C4-2B (cell line): Measurements from ENCODE around the gene USP34.
"Not testable (repeated sequence)": the region's sequence is repeated elsewhere in the genome, so short reads cannot be mapped to it uniquely, and the experiment has no call there.

Experiments
- H3K27ac ChIP-seq: fragments of 450-650 bp; 2 replicates; pipeline ENCODE4 v1.5.1; 2017
- ZFX ChIP-seq: fragments of 450-650 bp; IDR thresholded peaks from 2 replicates; pipeline ENCODE4 v1.6.1; 2017
- TF ChIP-seq, protein P1 (sequence below): fragments of 450-650 bp; conservative IDR thresholded peaks from 2 replicates; pipeline ENCODE4 v1.5.1; 2017; ENCODE audit warnings: mild to moderate bottlenecking

USP34 gene

DNA sequence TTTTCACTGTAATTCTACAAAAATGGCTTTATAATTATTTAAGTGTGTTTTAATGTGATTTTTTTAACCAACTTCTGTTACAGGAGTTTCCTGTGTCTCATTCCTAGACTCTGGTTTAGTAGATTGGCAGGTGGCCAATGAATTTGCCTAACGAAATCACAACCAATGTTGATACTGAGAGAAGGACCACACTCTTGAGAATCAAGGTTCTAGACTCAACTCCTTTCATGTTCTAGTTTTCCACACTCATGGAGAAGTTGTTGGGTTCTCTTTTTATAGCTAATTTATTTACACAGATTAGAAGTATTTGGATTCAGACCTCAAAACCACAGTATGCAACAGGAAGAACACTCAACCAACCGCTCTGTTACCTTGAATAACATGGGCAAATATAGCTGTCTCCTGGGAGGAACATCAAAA, 22.6 kb upstream of the USP34 start:
- TF ChIP-seq ZFX = no peak
- TF ChIP-seq, protein P1, sequence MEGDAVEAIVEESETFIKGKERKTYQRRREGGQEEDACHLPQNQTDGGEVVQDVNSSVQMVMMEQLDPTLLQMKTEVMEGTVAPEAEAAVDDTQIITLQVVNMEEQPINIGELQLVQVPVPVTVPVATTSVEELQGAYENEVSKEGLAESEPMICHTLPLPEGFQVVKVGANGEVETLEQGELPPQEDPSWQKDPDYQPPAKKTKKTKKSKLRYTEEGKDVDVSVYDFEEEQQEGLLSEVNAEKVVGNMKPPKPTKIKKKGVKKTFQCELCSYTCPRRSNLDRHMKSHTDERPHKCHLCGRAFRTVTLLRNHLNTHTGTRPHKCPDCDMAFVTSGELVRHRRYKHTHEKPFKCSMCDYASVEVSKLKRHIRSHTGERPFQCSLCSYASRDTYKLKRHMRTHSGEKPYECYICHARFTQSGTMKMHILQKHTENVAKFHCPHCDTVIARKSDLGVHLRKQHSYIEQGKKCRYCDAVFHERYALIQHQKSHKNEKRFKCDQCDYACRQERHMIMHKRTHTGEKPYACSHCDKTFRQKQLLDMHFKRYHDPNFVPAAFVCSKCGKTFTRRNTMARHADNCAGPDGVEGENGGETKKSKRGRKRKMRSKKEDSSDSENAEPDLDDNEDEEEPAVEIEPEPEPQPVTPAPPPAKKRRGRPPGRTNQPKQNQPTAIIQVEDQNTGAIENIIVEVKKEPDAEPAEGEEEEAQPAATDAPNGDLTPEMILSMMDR = no peak
- no peak overlapping the region for H3K27ac ChIP-seq

DNA sequence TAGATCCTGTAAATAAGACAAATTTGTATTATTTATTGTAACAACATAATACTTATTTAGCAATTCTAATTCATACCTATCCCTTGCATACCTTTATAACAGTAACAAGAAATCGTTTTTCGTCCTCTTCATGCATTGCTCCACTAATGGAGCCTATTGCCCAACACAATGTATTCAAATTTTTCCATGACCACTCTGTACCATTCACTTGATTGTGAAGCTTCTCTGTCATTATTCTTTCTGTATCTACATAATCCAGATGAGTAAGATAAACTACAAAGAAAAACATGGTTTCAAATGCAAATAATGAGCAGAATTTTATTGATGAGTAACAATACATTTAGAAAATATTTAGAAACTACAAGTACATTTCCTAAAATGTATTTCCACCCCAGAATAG, 21.6 kb upstream of the USP34 start:
- no peak overlapping the region for H3K27ac ChIP-seq
- TF ChIP-seq, protein P1 = no peak
- no peak for TF ChIP-seq ZFX

DNA sequence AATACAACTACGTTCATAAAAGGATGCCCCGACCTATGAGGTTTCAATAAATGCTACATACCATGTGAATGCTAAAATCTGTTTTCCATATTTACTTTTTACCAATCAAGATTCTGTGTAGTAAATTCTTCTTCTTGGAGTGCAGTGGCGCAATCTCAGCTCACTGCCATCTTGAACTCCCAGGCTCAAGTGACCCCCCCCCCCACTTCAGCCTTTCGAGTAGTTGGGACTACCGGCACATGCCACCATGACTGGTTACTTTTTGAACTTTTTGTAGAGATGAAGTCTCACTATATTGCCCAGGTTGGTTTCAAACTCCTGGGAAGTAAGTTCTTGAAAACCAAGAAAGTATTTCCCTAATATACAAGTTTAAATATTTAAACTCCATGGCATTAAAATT, 14.4 kb upstream of the USP34 start:
- TF ChIP-seq ZFX = no peak
- TF ChIP-seq, protein P1 = no peak
- H3K27ac ChIP-seq = no peak overlapping the region

DNA sequence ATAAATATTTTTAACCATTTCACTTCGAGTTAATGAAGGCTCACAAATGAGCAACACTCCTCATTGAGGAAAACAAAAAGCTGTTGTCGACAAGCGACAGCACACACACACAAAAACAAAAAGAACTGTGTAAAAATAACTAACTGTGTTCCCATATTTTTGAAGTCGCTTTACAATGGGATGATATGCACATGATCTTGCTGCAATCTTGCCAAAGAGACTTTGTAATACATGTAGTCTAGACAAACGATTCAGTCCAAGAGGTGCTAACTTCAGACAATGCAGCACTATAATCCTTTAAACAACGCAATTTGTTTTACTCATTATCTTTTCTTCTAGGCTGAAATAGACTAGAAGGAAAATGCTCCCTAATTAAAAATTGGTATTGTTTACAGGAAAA, 7.2 kb upstream of the USP34 start:
- TF ChIP-seq ZFX = no peak
- TF ChIP-seq, protein P1 = no peak
- no peak overlapping the region for H3K27ac ChIP-seq

DNA sequence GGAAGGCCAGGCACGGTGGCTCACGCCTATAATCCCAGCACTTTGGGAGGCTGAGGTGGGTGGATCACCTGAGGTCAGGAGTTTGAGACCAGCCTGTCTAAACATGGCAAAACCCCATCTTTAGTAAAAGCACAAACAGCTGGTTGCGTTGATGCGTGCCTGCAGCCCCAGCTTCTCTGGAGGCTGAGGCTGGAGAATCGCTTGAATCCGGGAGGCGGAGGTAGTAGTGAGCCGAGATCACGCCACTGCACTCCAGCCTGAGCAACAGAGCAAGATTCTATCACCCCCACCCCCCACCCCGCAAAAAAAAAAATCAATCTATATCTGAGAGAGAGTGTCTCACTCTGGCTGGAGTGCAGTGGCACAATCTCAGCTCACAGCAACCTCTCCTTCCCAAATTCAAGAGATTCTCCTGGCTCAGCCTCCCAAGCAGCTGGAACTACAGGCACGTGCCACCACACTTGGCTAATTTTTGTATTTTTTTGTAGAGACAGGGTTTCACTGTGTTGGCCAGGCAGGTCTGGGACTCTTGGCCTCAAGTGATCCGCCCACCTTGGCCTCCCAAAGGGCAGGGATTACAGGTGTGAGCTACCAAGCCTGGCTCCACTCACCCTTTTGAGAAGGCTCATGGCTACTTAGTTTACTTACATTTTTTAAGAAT, 6.2 kb upstream of the USP34 start:
- not testable (repeated sequence) for H3K27ac ChIP-seq

DNA sequence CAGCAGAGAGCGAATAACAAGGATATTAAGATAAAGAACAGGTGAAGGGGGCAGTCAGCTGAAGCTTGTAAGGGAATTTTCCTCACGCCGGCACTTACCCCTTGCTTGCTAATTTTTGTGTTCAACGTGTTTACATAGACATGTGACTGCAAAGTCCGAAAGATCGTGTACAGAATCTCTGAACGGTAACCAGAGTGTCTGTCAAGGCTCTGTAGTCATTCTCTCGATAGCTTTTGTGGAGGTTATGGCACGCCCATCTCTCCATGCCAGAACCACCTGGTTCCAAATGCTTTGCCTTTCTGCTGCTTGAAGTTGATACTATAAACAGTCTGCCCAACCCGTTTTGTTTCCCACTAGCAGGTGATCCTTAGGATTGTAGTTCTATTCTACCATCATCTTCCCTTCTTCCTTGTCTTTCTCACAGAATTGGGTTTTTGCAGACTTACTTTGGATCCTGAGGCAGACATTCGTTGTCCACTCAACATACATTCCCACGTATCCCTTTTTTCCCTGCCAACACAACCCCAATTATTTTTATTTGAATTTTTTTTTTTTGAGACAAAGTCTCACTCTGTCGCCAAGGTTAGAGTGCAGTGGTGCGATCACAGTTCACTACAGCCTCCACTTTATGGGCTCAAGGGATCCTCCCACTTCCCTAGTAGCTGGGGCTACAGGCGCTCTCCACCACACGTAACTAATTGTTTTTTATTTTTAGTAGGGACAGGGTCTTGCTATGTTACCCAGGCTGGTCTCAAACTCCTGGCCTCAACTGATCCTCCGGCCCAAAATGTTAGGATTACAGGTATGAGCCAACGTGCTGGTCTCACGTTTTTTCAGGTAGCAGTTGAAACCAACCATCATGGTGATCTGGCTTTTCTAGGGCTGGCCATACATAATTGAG, 1.3 kb upstream of the USP34 start:
- peak overlapping the region; percentile 97 for H3K27ac ChIP-seq
- TF ChIP-seq, protein P1 = no peak
- no peak for TF ChIP-seq ZFX

DNA sequence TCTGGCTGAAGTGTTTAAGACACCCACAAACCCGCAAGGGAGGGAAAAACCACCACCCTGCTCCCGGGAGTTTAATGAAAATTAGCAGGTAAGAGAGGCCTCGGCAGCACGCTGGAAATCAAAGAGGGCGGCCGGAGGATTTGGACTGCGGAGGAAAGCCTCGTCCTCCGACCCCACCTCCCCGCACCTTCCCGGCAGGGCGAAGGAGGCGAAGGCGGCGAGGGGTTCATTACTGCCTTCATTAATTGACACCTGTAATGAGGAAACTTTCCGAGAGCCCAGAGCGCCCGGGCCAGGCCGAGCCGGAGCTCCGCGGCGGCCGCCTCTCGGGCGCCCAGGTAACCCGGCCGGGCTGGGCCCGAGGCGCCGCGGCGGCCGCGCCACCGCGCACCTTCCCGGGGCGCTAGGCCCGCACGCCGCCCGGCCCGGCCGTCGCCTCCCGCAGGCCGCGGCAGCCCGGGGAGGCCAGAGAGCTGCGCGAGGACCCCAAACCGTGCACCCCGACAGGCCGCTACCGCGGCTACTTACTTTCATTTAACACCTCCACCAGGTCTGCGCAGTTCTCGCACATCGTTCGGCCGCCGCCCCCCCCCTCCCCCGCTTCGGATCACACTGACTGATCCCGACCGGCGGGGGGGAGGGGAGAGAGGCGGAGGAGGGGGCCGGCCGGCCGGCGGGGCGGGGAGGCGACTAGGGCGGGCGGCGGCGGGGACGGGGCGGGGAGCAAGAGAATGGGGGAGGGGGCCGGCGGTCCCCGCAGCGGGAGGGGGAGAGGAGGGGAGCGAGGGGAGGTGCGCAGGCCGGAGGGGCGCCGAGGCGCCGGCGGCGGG, 550 bp downstream of the USP34 start:
- peak overlapping the region; percentile 97 for H3K27ac ChIP-seq
- TF ChIP-seq, protein P1 = no peak
- peak; percentile 83 for TF ChIP-seq ZFX
